Astrocyte of the spinal cord (primary cell): ENCODE measurements around the gene GPC1.

ENCODE experiments used
- DNase-seq: peaks from one replicate; pipeline ENCODE4 v3.0.0; 2011; ENCODE audit warnings: low read depth, low spot score
- H3K4me3 ChIP-seq: 2 replicates; pipeline ENCODE4 v1.5.1; 2011; ENCODE audit warnings: low read depth, mild to moderate bottlenecking, low read length, moderate library complexity
- in situ Hi-C: cut with HindIII; loops from 2 replicates; pipeline ENCODE4 v1.10.0; 2017; ENCODE audit warnings: low sequenced_read_pairs
- TF ChIP-seq, protein P1 (sequence below): IDR thresholded peaks from 2 replicates; pipeline ENCODE4 v1.5.1; 2012; ENCODE audit warnings: low read depth, mild to moderate bottlenecking, low read length, inconsistent platforms

GPC1 gene

DNA sequence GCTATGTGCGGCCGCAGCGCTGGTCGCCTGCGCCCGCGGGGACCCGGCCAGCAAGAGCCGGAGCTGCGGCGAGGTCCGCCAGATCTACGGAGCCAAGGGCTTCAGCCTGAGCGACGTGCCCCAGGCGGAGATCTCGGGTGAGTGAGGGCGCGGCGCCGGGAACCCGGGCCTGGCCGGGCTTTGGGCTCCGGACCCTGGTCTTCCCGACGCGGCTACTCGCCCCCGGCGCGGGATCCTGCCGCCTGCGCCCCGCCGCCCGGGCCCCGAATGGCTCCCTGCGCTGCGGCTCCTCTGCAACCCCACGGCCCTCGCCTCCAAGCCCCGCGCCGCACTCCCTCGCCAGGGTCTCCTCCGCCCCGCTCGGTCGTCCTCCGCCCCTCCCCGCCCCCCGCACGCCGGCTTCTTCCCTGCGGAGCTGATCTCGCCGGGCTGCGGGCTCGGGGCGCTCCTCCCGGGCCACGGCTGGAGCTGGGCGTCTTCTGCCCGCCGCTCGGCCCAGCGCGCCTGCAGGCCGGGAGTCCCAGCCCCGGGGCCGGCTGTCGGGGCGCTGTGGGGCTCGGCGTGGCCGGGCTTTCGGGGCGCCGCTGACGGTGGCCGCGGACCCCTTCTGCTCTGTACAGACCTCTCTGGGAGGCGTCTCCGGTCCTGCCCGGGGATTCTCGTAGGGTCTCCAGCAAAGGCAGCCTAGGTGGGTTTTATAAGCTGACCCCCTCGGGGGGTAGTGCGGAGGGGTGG lies 652 bp downstream of the GPC1 start:
- TF ChIP-seq, protein P1, sequence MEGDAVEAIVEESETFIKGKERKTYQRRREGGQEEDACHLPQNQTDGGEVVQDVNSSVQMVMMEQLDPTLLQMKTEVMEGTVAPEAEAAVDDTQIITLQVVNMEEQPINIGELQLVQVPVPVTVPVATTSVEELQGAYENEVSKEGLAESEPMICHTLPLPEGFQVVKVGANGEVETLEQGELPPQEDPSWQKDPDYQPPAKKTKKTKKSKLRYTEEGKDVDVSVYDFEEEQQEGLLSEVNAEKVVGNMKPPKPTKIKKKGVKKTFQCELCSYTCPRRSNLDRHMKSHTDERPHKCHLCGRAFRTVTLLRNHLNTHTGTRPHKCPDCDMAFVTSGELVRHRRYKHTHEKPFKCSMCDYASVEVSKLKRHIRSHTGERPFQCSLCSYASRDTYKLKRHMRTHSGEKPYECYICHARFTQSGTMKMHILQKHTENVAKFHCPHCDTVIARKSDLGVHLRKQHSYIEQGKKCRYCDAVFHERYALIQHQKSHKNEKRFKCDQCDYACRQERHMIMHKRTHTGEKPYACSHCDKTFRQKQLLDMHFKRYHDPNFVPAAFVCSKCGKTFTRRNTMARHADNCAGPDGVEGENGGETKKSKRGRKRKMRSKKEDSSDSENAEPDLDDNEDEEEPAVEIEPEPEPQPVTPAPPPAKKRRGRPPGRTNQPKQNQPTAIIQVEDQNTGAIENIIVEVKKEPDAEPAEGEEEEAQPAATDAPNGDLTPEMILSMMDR, result no peak
- H3K4me3 ChIP-seq, result peak overlapping the region; percentile 55
- in situ Hi-C loops, result no loop called here
- peak; percentile 25 for DNase-seq

DNA sequence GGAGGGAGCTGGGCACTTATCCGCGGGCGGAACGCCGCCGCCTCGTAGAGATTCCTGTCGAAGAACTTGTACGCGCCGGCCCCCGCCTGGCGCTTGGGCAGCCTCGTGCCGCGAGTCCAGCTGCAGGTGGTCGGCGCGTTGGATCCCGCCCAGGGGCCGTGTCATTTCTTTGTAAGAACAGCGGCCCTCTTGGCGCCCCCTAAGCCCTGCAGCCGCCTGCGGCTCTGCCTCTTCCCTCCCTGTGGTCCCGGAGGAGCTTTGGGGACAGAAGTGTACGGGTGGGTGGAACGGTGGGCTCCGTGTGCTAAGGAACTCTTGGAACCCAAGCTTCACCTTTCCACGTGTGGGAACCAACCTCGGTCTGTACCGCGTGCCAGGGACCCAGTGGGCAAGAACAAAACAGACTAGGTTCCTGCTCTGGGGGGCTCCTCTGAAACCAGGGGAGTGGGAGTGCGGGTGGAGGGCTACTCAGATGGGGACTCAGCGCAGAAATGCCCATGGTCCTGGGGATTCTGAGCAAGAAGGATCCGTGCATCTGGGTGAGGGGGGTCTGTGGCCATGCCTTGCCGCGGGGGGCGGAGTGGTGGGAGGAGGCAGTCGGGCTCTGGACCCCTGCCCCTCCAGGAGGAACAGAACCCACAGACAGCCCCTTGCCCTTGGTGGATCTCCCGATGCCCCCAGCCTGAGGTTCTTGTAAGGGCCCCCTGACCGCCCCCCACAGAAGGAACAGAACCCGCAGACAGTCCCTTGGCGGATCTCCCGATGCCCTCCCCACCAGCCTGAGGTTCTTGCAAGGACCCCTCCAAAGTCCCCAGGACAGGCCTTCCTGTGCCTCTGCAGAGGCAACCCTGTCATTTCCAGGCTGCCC lies 1.5 kb downstream of the GPC1 start:
- in situ Hi-C loops, result no loop called here
- peak overlapping the region; percentile 55 for H3K4me3 ChIP-seq
- peak; percentile 46 for DNase-seq
- TF ChIP-seq, protein P1, result no peak

DNA sequence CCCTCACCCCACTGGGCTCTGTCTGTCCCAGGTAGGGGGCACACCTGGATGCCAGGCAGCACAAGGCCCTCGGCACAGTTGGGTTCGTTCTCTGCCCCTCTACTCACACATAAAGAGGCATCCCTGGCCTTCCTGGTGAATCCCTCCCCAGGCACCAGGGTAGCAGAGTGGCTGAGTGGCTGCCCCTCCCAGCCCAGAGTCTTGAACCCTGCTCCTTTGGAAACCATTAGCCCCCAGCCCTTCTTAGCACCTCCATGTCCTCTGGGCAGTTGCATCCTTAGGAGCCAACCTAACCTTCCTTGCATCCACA lies 2.0 kb downstream of the GPC1 start:
- peak overlapping the region; percentile 55 for H3K4me3 ChIP-seq
- in situ Hi-C loops, result no loop called here
- DNase-seq, result no peak
- TF ChIP-seq, protein P1, result no peak

DNA sequence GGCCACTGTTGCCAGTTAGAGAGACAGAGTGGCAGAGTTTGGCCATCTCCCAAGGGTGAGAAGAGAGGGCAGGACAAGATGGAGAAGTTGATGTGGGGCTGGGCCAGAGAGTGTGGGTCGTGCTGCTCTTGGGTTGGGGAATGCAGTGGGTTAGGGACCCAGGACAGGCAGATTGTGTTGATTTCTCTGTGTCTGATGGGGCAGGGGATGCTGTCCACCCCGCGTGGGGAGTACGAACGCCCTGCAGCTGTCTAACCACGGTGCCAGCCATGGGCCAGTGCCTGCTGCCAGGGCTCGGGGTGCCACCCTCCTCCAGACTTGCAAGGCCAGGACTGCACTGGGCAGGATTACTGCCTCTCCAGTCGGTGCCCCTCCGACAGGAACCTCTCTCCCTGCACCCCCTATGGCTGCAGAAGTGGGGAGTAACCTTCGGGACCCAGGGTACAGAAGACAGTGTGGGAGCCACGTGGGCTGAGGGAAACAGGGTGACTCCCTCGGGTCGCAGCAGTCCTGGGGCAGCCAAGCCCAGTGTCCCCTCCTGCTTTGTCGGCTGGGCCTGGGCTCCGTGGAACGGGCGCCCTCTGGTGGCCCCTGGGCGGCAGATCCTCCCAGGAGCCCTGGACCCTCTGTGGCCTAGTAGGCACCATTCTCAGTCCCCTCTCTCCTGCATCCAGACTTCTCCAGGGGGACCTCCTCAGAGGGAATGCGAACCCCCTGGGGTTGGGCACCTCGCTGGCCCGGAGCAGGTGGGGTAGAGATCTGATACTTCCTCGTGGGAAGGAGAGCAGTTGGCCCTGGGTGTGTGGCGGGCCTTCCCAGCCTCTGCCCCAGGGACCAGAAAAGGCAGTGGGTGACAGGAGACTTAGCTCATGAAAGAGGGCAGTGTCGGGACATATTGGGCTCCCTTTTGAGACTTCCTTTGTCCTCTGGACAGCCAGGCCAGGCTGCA lies 2.7 kb downstream of the GPC1 start:
- TF ChIP-seq, protein P1, result peak; percentile 98
- H3K4me3 ChIP-seq, result peak overlapping the region; percentile 13
- DNase-seq, result peak; percentile 55
- in situ Hi-C loops, result no loop called here

DNA sequence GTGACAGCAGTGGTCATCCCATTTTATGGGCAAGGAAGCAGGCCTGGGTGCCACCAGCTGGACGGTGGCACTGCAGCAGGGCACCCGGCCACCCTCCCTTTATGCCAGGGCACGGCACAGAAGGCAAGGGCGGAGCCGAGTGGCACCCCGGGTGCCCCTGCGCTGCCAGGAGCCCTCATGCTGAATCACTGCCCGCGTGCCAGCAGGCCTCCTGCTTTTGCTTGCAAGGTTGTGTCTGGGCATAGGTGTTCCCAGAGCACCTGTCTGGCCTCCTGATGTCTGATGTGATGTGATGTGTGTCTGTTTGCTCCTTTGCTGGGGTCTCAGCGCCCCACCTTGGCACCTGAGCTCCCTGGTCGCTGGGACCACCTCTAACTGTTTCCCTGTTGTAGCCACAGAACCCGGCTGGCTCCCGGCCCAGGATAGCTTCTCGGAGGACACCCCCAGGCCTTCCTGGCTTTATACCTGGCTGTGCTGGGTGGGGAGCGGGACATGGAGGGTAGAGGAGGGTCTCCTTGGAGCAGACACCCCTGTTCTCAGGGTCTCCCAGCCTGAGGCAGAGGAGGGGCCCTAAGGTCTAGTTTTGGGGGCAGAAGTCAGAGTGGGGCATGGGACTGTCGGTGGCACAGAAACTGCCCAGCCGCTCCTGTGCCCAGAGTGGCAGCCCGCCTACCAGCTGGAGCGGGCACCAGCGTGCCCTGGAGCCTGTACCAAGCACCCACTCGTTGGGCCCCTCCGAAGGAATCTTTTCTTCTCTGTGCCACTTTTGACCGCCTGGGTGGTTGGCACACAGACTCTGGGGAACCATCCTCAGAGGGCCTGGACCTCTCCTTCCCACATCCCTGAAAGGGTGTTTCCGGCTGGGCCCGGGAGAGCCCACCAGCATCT lies 3.6 kb downstream of the GPC1 start:
- H3K4me3 ChIP-seq, result no peak overlapping the region
- no peak for DNase-seq
- in situ Hi-C loops, result no loop called here
- TF ChIP-seq, protein P1, result no peak
